Stimulated activated naive CD8-positive, alpha-beta T cell treated with anti-CD3 and anti-CD28 coated beads, Interleukin-15, Interleukin-2, amounts not matched to agents 100 U/mL and 50 U/mL, for 24 hours (primary cell): ENCODE measurements around the gene MAD2L2.

Experiments
- ATAC-seq: fragments of 150-1000 bp; cut with Tn5 transposase; one replicate; pipeline ENCODE4 v1.10.0; 2021
- DNase-seq: peaks from one replicate; pipeline ENCODE4 v3.0.0; 2021

MAD2L2 gene

GRCh38 chr1:11681071-11681771 is at the start of gene MAD2L2:
TSS of gene MAD2L2 (minus strand) at chr1:11681148. CDS start at chr1:11680601, 547 bp downstream.
- peak; percentile 93 for ATAC-seq
- DNase-seq: peak; percentile 95

DNA sequence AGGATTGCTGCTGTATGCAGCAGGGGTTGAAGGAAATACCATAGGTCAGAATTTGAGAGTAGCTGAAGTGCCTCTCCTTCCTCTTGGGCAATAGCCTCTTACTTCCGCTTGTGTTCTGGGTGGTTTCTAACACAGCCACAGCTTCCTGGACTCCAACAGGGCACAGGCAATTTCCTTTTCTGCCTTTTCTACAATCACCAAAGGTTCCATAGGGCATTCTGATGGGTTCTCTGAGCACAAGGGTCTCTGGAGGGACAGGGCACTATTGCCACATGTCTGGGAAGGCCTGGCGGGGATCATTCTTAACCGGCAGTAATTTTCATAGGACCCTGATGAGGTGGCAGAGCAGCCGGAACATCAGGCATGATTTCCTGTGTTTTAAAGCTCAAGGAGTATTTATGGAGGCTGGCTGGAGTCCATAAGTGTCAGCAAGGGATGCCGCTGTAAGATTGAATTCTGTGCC is 49.5 kb upstream of the MAD2L2 start:
- peak; percentile 33 for DNase-seq

DNA sequence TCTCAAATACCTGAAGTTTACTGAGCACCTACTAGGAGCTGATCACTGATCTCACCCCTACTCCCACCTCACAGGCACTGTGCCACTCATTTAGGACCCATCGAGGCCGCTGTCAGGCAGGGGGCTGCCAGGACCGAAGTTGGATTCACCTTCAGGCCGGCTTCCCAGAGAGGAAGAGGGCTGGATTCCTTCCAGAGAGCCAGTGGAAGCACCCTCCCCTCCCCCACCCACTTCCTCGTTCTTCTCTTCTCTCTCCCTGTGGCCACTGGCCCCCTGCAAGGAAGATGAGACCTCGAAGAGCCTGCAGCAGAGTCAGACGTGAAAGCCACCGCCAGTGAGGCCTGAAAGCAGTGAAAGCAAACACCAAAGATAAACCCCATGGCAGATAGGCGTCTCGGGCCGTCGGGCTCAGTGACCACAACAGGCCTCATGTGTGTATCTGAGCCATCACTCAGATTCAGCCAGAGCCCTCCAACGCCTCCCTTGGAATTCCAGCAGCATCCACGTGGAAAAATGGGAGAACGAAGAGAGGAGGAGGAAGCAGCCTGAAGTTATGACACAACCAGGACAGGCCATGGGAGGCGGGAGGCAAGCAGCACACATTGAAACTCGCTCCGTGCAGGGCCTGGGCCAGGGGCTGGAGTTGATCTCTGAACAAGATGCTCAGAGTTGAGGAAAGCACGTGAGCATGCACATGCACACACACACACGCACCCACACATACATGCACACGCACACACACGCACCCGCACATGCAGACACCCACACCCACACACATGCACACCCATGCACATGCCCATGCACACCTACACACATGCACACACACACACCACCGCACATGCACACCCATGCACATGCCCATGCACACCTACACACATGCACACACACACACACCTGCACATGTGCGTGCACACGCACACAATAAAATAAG is 48.8 kb upstream of the MAD2L2 start:
- ATAC-seq (no peak), DNase-seq (no peak)

More for the DNA sequence above, 49.5 kb upstream of the MAD2L2 start:
- ATAC-seq: peak; percentile 68

- DNase-seq (no peak), ATAC-seq (no peak)
Measured at GRCh38 chr1:11729155-11729497, 48.2 kb upstream of the MAD2L2 start.

DNA sequence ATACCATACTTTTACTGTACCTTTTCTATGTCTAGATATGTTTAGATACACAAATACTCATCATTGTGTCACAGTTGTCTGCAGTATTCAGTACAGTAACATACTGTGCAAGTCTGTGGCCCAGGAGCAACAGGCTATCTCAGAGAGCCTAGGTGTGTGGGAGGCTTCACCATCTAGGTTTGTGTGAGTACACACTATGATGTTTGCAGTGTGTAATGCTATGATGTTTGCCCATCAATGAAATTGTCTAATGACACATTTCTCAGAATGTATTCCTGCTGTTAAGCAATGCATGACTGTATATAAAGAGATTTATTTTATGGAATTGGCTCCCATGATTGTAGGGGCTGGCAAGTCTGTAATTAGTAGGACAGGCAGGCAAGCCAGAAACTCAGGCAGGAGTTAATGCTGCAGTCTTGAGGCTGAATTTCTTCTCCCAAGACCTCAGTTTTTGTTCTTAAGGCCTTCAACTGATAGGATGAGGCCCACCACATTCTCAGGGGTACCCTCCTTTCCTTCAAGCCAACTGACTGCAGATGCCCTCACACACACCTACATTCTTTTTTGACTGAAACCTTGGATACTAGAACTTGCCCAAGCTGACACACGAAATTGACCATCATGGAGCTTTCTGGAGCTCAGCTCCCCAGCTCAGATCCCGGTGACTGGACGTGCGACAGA is 47.3 kb upstream of the MAD2L2 start:
- ATAC-seq (no peak), DNase-seq (no peak)

DNA sequence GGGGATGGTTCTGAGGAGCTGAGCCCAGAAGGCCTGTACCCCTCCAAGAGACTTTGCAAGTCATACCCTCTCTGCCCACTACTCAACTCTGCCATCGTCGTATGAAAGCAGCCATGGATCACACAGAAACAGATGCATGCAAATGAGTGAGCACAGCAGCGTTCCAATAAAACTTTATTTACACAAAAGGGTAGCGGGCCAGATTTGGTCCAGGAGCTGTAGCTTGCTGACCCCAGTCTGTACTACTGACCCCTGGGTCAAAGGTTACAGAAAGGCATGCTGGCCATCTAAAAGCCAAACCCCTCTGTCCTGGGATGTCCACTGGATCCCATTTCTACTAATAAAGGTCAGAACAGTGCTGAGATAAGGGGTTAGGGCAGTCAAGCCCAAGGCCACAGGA is 46.2 kb upstream of the MAD2L2 start:
- ATAC-seq: no peak

DNA sequence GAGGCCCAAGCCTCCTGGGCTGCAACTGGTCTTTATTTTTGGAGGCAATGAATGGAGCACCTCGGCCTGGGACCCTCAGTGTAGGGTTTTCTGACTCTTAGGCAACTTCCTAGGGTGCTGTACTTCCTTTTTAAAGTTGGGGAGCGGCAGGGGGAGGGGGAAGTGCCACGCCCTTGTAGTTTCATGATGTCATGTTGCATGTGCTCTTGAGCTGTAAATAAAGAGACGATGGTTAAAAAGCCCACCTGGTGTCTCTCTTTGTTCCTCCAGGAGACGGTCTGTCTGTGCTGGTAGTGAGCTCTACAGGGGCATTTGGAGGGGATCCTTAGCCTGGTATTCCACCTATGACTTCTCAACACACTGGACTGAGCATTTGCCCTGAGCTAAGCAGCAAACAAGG is 44.7 kb upstream of the MAD2L2 start:
- ATAC-seq (no peak), DNase-seq (no peak)

More for the DNA sequence above, 46.2 kb upstream of the MAD2L2 start:
- no peak for DNase-seq

- DNase-seq (no peak), ATAC-seq (no peak)
Measured at GRCh38 chr1:11722538-11722937, 41.6 kb upstream of the MAD2L2 start.

DNA sequence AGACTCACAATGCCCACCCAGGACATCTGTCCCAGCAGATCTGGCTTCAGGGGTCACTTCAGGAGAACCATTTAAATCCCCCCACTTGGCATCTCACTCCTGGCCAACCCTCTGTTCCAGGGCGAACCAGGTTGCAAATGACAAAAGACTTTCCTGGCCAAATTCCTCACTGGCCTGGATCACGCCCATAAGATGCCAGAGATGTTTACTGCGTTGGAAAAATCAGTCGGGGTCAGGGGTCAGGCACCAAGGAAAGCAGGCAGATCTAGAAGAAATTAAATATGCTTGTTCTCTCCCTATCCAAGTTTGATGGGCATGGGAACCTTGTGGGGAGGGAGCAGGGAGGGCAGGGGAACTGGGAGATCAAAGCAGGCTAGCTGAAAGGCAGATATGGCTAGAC is 40.4 kb upstream of the MAD2L2 start:
- no peak for DNase-seq

GRCh38 chr1:11720525-11720924 is 39.6 kb upstream of the MAD2L2 start:
- ATAC-seq: no peak
- no peak for DNase-seq

More for the DNA sequence above, 40.4 kb upstream of the MAD2L2 start:
- no peak for ATAC-seq

- DNase-seq (no peak), ATAC-seq (no peak)
Measured at GRCh38 chr1:11720033-11720376, 39.1 kb upstream of the MAD2L2 start.

GRCh38 chr1:11719313-11720032 is 38.5 kb upstream of the MAD2L2 start:
- DNase-seq (peak; percentile 88), ATAC-seq (peak; percentile 81)

GRCh38 chr1:11714831-11715575 is 34.1 kb upstream of the MAD2L2 start:
- no peak for DNase-seq
- ATAC-seq: no peak

DNA sequence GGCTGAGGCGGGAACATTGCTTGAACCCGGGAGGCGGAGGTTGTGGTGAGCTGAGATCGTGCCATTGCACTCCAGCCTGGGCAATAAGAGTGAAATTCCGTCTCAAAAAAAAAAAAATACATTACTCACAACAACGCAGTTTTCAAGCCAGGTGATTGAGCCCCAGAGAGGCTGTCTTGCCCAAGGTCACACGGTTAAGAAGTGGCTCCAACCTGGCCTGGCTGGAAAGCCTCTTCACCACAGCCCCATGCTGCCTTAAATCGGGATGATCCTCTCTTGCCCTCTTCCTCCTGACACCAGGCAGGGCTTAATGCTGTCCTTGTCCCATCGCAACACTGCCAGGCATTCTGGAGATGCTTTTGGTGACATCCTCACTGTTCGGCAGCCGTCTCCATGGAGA is 32.1 kb upstream of the MAD2L2 start:
- ATAC-seq: no peak

GRCh38 chr1:11712285-11712684 is 31.3 kb upstream of the MAD2L2 start:
- DNase-seq (no peak), ATAC-seq (no peak)

More for the DNA sequence above, 32.1 kb upstream of the MAD2L2 start:
- DNase-seq: no peak

DNA sequence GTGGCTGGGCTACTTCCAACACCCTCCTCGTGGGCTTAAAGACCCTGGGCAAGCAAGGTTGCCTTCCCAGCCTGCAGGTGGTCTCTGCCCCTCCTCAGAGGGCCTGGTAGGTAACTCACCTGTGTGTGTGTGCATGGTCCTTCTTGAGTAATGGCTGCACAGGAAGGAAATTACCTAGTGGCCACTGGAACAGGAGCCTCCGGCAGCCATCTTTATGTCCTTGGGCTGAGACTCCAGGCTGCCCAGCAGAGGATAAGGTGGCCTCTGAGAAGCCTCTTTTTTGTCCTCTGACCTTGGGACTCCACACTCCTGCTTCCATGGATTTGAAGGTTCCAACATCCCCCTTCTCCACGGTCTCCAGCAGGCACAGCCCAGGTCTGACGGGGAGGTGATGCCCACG is 30.5 kb upstream of the MAD2L2 start:
- DNase-seq: no peak
- ATAC-seq: no peak

DNA sequence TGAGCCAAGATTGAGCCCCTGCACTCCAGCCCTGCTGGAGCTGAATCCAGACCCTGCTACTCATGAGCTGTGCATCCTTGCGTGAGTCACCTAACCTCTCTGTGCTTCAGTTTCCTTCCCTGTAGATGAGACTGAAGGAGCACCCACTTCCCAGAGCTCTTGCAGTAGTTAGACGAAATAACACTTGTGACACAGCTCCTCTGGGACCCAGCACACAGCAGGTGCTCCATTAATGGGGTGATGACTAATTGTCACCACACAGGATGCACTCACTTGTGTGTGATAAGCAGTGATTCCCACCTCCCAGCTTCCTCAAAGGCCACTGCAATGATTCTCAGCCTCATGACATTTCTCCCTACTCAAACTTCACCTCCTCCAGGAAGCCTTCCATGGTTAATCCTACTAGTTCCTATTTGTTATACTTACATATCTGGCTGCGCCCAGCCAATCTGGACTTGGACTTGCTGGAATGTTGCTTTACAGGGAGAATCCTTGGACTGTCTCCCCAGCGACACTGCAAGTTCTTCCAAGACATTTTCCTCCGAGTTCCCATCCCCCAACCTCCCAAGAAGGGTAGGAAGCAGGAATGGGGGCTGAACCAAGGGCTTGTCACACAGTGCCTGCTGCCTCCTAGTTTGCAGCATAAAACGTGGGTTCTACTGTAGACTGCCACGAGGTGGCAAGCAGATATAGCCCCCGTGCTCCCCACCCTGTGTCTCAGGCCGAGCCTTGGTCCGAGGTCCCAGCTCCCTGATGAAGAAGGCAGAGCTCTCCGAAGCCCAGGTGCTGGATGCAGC is 27.8 kb upstream of the MAD2L2 start:
- ATAC-seq (no peak), DNase-seq (no peak)

DNA sequence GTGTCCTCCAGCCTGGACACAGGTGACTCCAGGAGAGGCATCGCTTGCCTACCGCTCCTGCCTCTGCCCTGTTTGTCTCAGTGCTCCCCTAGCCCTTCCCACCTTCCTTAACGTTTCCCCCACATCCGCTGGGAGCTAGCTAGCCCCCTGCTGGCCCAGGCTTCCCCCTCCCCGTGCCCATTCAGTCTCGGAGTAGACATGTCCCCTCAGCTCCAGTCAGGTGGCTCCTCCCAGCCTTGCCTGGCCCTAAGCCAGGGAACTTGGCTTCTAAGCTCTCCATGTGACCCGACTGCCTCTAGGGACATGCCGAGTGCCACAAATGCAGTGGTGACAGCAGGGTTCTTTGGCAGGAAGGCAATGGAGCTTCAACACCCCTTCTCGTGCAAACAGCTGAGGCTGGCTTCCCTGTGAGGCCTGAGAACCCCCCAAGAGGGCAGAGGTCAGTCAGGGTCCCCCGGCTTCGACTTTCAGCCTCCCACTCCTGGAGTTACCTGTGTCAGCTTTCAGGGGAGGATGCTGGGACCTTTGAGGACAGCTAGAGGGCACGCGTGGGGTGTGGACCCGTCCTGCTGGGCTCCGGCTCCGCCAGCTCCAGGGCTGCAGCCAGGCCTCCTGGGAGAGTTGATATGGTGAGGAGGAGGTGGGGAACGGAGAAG is 26.8 kb upstream of the MAD2L2 start:
- ATAC-seq: no peak
- DNase-seq: no peak

DNA sequence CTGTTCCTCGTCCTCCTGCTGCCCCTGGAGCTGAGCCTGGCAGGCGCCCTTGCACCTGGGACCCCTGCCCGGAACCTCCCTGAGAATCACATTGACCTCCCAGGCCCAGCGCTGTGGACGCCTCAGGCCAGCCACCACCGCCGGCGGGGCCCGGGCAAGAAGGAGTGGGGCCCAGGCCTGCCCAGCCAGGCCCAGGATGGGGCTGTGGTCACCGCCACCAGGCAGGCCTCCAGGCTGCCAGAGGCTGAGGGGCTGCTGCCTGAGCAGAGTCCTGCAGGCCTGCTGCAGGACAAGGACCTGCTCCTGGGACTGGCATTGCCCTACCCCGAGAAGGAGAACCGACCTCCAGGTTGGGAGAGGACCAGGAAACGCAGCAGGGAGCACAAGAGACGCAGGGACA is 25.3 kb upstream of the MAD2L2 start:
- DNase-seq (no peak), ATAC-seq (no peak)

DNA sequence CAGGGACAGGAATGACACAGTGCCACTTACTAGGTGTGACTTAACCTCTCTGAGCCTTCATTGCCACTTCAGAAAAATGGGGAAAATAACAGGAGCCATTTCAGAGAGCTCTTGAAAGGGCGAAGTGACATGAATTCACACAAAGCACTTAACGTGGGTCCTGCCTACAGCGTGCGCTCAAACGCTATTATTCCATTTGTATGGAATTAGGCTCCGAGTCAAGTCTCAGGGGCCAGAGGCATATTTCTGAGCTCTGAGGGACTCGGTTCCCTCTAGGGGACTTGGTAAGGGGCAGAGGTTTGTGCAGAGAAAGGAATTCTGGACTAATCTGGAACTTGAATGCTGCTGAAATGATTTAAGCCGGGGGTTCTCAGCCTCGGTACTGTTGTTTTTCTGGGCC is 24.6 kb upstream of the MAD2L2 start:
- ATAC-seq: no peak
- DNase-seq: no peak
